NCI-H2081 treated with DMSO at 0.1 percent for 48 hours (cell line): ENCODE data around the gene POR.
A peak's percentile ranks its signal among the peaks of the same experiment; 100 is the strongest.

ENCODE experiments used
- DNase-seq: peaks from one replicate; lab custom pipeline; 2025; lab: John Stamatoyannopoulos, UW

Gene POR

DNA sequence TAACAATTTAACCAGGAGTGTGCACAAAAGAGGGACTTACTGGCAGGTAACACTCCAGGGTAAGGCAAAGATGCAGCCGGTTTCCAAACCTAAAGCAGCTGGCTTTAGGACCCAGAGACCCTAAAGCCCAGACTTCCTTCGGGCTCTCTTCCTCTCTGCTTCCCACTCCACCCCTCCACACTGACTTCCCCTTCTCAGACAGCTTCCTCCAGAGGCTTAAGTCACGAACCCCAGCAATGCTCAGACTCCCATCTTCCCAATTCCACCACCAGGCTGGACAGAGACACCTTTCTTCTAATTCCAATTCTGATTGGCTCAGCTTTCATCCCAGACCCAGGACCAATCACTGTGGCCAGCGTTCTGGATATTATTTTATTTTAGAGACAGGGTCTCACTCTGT lies 108.0 kb downstream of the POR start:
- no peak for DNase-seq

DNA sequence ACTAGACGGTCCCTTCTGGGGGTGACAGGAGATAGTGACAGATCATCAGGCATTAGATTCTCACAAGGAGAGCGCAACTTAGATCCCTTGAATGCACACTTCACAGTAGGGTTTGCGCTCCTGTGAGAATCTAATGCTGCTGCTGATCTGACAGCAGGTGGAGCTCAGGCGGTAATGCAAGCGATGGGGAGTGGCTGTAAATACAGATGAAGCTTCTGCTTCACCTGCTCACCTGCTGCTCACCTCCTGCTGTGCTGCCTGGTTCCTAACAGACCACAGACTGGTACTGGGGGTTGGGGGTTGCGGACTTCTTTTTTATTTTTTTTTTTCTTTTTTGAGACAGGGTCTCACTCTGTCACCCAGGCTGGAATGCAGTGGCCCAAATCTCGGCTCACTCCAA lies 114.7 kb downstream of the POR start:
- peak; percentile 30 for DNase-seq

DNA sequence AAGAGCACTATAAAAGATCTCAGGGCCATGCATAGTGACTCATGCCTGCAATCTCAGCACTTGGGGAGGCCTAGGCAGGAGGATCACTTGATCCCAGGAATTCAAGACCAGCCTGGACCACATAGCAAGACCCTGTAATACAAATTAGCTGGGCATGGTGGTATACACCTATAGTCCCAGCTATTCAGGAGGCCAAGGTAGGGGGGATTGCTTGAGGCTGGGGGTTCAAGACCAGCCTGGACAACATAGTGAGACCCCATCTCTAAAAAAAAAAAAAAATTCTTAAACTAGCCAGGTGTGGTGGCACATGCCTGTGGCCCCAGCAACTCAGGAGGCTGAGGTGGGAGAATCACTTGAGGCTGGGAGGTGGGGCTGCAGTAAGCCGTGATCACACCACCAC lies 117.0 kb downstream of the POR start:
- DNase-seq: no peak
